Measurements from ENCODE around the gene ITGBL1. TPM values are rescaled to one million over a fixed set of nuclear protein-coding genes. Genes with fewer than 3 reads are reported as not detected.

Gene ITGBL1
- total and polyA plus RNA-seq, 2 of the 13 experiments (the other 11 are each of a cell fraction or from before 2014, with no cell fraction given): 0.02 TPM; not detected in 1

- Histone ChIP-seq H4K20me1 (ENCODE audit: insufficient read depth, low read length) (no peaks in the 10 kb centered on the region), H3K36me3 (replicated peaks in 1 of 2; ENCODE audit: control insufficient read depth in 1 of 2, insufficient read depth in 2 of 2, low read length in 2 of 2) (no peaks in the 10 kb centered on the region), H3K4me1 (ENCODE audit: insufficient read depth, low read length) (no peaks in the 10 kb centered on the region), H3K4me2 (ENCODE audit: low read depth, low read length) (no peak overlapping the region), H3K27ac (ENCODE audit: extremely low read length, insufficient read depth, low read length) (no peak overlapping the region), H2AFZ (ENCODE audit: low read length) (no peak overlapping the region), H3K4me3 (replicated peaks in 1 of 3; ENCODE audit: insufficient read depth in 1 of 3, low read depth in 2 of 3, low read length in 3 of 3) (no peak overlapping the region), H3K27me3 (ENCODE audit: control insufficient read depth in 1 of 2, insufficient read depth in 2 of 2, low read length in 2 of 2) (peaks cover 0 to 6% of the 10 kb centered on the region in 2 experiments; a peak in 2 of 5 replicates), H3K9me3 (ENCODE audit: low read length) (no peaks in the 10 kb centered on the region), H3K79me2 (ENCODE audit: insufficient read depth, low read length) (no peaks in the 10 kb centered on the region), H3K9ac (ENCODE audit: insufficient read depth, low read depth, low read length) (no peak overlapping the region)
- FAIRE-seq (no peak), DNase-seq (ENCODE audit: low spot score) (no peak), ATAC-seq (no peak)
- ChIA-PET CTCF (ENCODE audit: low intra/inter-chr PET ratio, low total read pairs) (no interaction called here), POLR2A (no interaction called here)
- intact Hi-C loops (cut with micrococcal nuclease; ENCODE audit: unreplicated experiment): no loop called here
- in situ Hi-C loops (cut with HindIII; ENCODE audit: extremely low pct_ligation_motif_present, low pct_unique_long_range_greater_than_20kb): no loop called here
- BruUV-seq (replicated peaks): no TSS peak
- TF ChIP-seq CREB1 (IDR thresholded peaks at IDR 0.05): 0 out of 2 replicates have a peak, but pooled peaks have one; percentile 24
- TF ChIP-seq CREB1 (CRISPR knock-in tag; IDR thresholded peaks at IDR 0.05): no peak
- TF ChIP-seq RXRA (CRISPR knock-in tag; IDR thresholded peaks at IDR 0.05): no peak
- WGBS (ENCODE audit: low lambda C conversion rate): 0% methylated on average over 4 of the region's 4 CpGs
Measured at GRCh38 chr13:101447852-101448251, 4.6 kb upstream of the ITGBL1 start.

- Histone ChIP-seq H3K27ac (ENCODE audit: extremely low read length, insufficient read depth, low read length) (no peak overlapping the region), H3K79me2 (ENCODE audit: insufficient read depth, low read length) (no peaks in the 10 kb centered on the region), H3K9me3 (ENCODE audit: low read length) (no peaks in the 10 kb centered on the region), H3K4me3 (replicated peaks in 1 of 3; ENCODE audit: insufficient read depth in 1 of 3, low read depth in 2 of 3, low read length in 3 of 3) (no peak overlapping the region), H2AFZ (ENCODE audit: low read length) (no peak overlapping the region), H3K36me3 (replicated peaks in 1 of 2; ENCODE audit: control insufficient read depth in 1 of 2, insufficient read depth in 2 of 2, low read length in 2 of 2) (no peaks in the 10 kb centered on the region), H3K27me3 (ENCODE audit: control insufficient read depth in 1 of 2, insufficient read depth in 2 of 2, low read length in 2 of 2) (peaks cover 0 to 7% of the 10 kb centered on the region in 2 experiments; a peak in 2 of 5 replicates), H3K9ac (ENCODE audit: insufficient read depth, low read depth, low read length) (no peak overlapping the region), H3K4me1 (ENCODE audit: insufficient read depth, low read length) (no peaks in the 10 kb centered on the region; the same call in 1 of the 2 replicates), H4K20me1 (ENCODE audit: insufficient read depth, low read length) (no peaks in the 10 kb centered on the region), H3K4me2 (ENCODE audit: low read depth, low read length) (no peak overlapping the region)
- no peak for ATAC-seq
- CTCF ChIA-PET (ENCODE audit: low intra/inter-chr PET ratio, low total read pairs): no interaction called here
- DNase-seq (ENCODE audit: low spot score): no peak
- intact Hi-C loops (cut with micrococcal nuclease; ENCODE audit: unreplicated experiment) (no loop called here), in situ Hi-C loops (cut with HindIII; ENCODE audit: extremely low pct_ligation_motif_present, low pct_unique_long_range_greater_than_20kb) (loop anchor here (25.0 kb wide), 1 partner anchor 313 kb away; no protein-coding TSS in a partner anchor)
- TF ChIP-seq MLLT10 (CRISPR knock-in tag; IDR thresholded peaks at IDR 0.05): no peak
- 0% methylated on average over 5 of the region's 5 CpGs for WGBS (ENCODE audit: low lambda C conversion rate)
- FAIRE-seq: no peak
- POLR2A ChIA-PET: no interaction called here
- BruUV-seq (replicated peaks): no TSS peak
Measured at GRCh38 chr13:101449790-101450748, 2.4 kb upstream of the ITGBL1 start.

All from HepG2 (cell line).